Urothelium cell line (cell line): ENCODE data around the gene GXYLT1.
A peak's percentile ranks its signal among the peaks of the same experiment; 100 is the strongest.
"Not testable (repeated sequence)": the region's sequence is repeated elsewhere in the genome, so short reads cannot be mapped to it uniquely, and the experiment has no call there.

Experiments
- DNase-seq: peaks from one replicate; pipeline ENCODE4 v3.0.0; 2011; ENCODE audit warnings: low spot score, mixed read lengths
- FAIRE-seq: peaks from 2 replicates; lab custom pipeline; 2011; peaks lifted over from hg19 to GRCh38; lab: Jason Lieb, UNC

The GXYLT1 gene

GRCh38 chr12:42145552-42146215, 1.0 kb upstream of the GXYLT1 start:
- FAIRE-seq (no peak), DNase-seq (no peak)

- FAIRE-seq (no peak), DNase-seq (peak; percentile 19)
Observed at GRCh38 chr12:42145197-42145549, 499 bp upstream of the GXYLT1 start.

- FAIRE-seq: no peak
- DNase-seq: no peak
Observed at GRCh38 chr12:42144158-42144407, 591 bp downstream of the GXYLT1 start.

GRCh38 chr12:42143452-42144157, 1.1 kb downstream of the GXYLT1 start:
- FAIRE-seq (no peak), DNase-seq (peak; percentile 21)

DNA sequence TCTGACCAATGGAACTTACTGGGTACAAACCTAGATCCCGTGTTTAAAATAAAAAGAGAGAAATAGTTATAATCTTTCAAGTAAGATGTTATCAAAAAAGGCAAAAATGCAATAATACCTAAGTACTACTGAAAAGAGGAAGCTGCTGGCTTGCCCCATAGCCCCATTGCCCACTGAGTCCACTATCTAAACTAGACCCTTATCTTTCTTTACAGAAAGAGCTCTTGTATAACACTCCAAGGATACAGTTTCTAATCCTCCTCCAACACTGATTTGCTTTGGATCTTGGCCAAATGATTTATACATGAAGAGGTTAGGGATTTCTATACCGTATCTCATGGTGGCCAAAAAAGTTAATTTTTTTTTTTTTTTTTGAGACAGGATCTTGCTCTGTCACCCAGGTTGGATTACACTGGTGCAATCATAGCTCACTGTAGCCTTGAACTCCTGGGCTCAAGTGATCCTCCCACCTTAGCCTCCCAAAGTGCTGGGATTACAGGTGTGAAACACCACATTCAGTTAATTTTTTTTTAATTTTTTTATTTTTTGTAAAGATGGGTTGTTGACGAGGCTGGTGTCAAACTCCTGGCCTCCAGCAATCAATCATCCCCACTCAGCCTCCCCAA, 2.6 kb downstream of the GXYLT1 start:
- DNase-seq: no peak
- FAIRE-seq: no peak

DNA sequence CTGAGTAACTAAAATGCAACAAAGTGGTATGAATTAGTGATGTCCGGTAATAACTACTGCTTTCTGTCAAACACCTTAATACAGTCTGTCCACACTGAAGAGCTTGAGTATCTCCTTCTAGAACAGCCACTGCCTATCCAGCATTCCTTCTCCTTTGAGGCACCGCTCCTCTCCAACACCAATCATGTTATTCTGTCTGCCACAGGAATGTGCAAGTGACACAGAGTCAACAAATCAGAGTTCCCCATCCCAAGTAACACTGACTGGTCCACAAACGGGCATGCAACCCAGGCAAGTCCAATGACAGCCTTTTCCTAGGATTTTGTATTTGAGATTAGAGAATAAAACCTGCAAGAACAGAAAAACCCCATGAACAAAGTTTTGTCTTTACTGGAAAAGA, 3.8 kb downstream of the GXYLT1 start:
- no peak for FAIRE-seq
- DNase-seq: peak; percentile 46

DNA sequence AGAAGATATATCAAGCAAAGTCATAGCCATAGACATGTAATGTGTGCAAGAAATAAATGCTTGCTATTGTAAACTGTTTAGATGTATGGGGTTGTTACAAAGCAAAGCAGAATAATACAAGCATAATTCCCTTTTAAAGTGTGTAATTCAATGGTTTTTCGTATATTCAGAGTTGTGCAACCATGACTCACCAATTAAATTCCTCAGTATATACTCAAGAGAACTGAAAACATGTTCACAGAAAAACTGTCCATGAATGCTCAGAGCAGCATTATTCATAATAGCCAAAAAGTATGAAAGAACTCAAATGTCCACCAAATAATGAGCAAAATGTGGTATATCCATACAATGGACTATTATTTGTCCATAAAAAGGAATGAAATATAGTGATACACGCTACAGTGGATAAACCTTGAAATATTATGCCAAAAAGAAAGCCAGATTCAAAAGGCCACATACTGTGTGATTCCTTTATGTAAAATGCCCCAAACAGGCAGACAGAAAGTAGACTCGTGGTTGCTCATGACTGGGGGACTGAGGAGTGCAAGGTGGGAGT, 9.3 kb downstream of the GXYLT1 start:
- FAIRE-seq: no peak

DNA sequence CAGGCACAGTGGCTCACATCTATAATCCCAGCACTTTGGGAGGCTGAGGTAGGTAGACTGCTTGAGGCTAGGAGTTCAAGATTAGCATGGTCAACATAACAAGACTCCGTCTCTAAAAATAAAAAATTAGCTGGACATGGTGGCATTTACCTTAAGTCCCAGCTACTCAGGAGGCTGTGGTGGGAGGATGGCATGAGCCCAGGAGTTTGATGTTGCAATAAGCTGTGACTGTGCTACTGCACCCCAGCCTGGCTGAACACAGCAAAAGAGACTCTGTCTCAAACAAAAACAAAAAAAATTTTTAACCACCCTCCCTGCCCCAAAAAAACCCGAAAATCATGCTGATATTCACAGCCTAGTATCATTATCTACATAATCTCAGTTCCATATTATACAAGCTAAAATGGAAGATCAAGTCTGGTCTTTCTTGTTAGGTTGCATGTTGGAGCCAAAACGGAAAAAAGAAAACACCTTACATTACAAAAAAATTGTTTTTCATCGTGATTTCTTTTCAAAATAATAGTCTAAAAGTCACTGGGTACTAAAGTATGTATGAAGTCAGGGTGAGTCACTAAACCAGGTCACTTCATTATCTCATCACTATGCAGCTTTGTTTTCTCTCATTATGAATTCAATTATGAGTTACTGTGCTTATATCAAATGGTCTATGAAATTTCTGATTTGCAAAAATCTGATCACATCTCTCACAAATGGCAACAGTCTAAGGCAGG, 13.8 kb downstream of the GXYLT1 start:
- FAIRE-seq (no peak), DNase-seq (no peak)

More for the DNA sequence above, 9.3 kb downstream of the GXYLT1 start:
- no peak for DNase-seq

DNA sequence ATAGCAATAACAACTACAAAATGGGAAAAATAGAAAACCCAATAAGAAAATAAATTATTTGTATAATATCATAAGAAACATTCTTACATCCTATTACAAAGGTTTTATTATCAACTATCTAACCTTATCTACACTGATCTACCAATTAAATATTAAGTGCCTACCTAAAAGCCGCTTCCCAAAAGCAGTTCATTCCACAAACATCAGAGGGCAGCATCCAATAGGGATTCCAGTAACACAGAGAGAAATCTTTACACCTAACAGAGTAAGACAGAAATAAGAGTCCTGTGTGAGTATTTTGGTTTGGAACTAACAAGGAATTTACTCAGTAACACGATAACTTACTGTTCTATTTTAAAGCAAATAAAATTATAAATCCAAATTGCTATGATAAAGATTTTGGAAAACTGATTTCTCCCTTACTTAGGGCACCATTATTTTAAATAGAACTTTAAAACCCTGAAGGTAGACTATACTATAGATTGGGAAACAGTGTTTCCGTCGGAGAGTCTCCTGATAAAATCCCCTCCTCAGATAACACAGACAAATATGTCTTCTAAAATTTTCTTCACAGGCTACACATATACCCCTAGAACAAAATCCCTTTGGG, 15.0 kb downstream of the GXYLT1 start:
- DNase-seq: peak; percentile 43
- FAIRE-seq: no peak

GRCh38 chr12:42128888-42129287, 15.8 kb downstream of the GXYLT1 start:
- no peak for DNase-seq
- FAIRE-seq: no peak

- no peak for FAIRE-seq
- peak; percentile 11 for DNase-seq
Observed at GRCh38 chr12:42128327-42128726, 16.3 kb downstream of the GXYLT1 start.

- DNase-seq: no peak
Observed at GRCh38 chr12:42126963-42127362, 17.7 kb downstream of the GXYLT1 start.

DNA sequence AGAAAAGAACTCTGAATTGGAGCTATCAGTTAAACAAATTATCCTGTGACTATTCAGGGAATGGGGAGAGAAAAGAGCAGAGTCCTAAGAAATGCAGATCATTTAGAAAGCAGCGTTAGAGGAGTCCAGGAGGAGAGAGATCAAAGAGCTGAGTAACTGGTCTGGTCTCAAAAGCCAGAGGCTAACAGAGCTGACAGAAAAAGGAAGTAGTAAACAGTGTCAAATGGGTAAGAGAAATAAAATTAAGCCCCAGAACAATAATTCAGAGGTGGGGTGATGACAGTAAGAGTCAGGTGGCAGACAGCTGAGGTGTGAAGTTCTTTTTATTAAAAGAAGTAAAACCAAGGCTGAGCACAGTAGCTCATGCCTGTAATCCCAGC, 19.3 kb downstream of the GXYLT1 start:
- DNase-seq (no peak), FAIRE-seq (no peak)

More at GRCh38 chr12:42126963-42127362, 17.7 kb downstream of the GXYLT1 start:
- FAIRE-seq: no peak

DNA sequence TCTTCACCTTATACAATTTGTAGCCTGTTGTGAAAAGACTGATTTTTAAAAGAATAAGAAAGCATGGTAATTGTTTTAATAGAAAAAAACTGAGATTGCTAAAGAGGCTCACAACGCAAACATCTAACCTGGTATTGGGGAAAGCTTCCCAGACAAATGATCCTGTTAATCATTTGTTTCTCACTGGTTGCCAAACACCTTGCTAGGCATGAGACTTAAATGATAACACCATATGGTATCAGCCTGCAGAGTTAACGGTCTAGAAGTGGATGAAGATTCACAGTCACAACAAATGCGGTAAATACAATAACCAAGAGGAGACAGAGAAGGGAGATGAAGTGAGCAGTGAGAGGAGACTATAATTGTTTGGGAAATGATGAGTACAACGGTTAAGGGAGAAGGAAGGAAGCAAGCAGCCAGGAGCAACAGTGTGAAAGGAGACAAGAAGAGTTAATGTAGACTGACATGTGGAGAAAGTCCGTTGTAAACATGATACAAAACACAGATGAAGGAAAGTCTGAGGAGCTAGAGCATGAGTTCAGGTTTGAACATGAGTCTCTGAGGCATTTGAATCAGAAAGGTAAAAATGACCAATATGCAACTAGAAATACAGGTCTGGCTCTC, 19.8 kb downstream of the GXYLT1 start:
- FAIRE-seq (peak; percentile 73), DNase-seq (no peak)

DNA sequence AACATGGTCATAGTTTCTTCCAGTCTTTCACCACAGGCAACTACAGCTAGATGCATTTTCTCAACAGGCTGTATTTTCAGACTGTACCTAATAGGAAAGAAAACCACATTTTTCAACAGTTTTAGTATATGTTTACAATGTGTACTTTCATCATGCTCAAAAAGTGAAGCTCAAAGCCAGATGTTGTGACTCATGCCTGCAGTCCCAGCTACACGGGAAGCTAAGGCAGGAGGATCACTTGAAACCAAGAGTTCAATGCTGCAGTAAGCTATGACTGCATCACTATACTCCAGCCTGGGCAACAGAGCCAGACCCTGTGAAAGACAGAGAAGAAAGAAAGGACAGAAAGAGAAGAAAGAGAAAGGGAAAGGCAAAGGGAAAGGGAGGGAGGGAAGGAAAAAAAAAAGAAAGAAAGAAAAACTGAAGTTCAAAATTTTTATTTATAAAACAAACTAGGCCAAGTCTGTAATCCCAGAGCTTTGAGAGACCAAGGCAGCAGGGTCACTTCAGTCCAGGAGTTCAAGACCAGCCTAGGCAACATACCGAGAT, 25.5 kb downstream of the GXYLT1 start:
- DNase-seq (no peak), FAIRE-seq (no peak)

- FAIRE-seq: no peak
- no peak for DNase-seq
Observed at GRCh38 chr12:42118136-42118879, 26.4 kb downstream of the GXYLT1 start.

GRCh38 chr12:42109031-42109430, 35.6 kb downstream of the GXYLT1 start:
- no peak for DNase-seq
- FAIRE-seq: no peak

GRCh38 chr12:42106791-42107190, 37.9 kb downstream of the GXYLT1 start:
- not testable (repeated sequence) for FAIRE-seq, DNase-seq

GRCh38 chr12:42104784-42105183, 39.9 kb downstream of the GXYLT1 start:
- no peak for FAIRE-seq

DNA sequence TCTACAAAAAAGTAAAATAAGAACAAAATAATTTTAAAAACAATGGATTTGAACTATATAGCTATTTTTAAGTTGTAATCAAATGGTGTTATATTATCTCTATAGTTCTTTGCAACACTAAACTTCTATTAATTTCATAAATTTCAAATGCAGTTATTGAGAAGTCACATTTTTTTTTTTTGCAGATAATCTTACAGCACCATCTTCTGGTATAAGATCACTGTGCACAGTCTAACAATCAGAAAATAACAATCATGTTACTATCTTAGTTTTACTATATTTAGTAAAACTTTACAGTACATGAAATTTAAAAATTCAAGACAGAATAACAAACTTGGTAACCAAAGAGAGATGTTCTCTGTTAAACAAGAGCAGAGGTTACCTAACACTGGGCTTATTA, 40.6 kb downstream of the GXYLT1 start:
- no peak for DNase-seq
- FAIRE-seq: no peak

More at GRCh38 chr12:42104784-42105183, 39.9 kb downstream of the GXYLT1 start:
- no peak for DNase-seq
